ENCODE measurements around the gene ZNF654. TPM values are rescaled to one million over a fixed set of nuclear protein-coding genes. Genes with fewer than 3 reads are reported as not detected.

The ZNF654 gene
- total and polyA plus RNA-seq, 9 of the 15 experiments (the other 6 are each of a cell fraction or from before 2014, with no cell fraction given): 2.4 to 8.6 (median 5.1) TPM

- FAIRE-seq: no peak
- H3K9me1 ChIP-seq (ENCODE audit: control insufficient read depth, insufficient read depth, low read length): no peaks in the 10 kb centered on the region
- no peak overlapping the region for H3K4me2 ChIP-seq (ENCODE audit: insufficient read depth, low read length)
- no peak overlapping the region for H3K27ac ChIP-seq (ENCODE audit: extremely low read depth, low read depth, low read length)
- TF ChIP-seq JUN (IDR thresholded peaks at IDR 0.05; ENCODE audit: borderline replicate concordance, low read depth, low read length) (no peak), JUN (CRISPR knock-in tag; IDR thresholded peaks at IDR 0.05; ENCODE audit: borderline replicate concordance) (no peak), ETV6 (IDR thresholded peaks at IDR 0.05; ENCODE audit: borderline replicate concordance in 1 of 2, low read depth in 2 of 2, low read length in 1 of 2) (no peak), ETV6 (CRISPR knock-in tag; IDR thresholded peaks at IDR 0.05; ENCODE audit: borderline replicate concordance) (no peak), BRCA1 (IDR thresholded peaks at IDR 0.05) (no peak), BRCA1 (CRISPR knock-in tag; IDR thresholded peaks at IDR 0.05) (no peak), SAP30 (IDR thresholded peaks at IDR 0.05; ENCODE audit: borderline replicate concordance, insufficient read depth, low read depth, low read length, poor library complexity, severe bottlenecking) (no peak), TFAM (CRISPR knock-in tag; conservative IDR thresholded peaks at IDR 0.05) (no peak), GABPB1 (CRISPR knock-in tag; IDR thresholded peaks at IDR 0.05) (no peak), GTF3C2 (IDR thresholded peaks at IDR 0.05; ENCODE audit: borderline replicate concordance, extremely low read depth, insufficient read length) (no peak), ZSCAN32 (CRISPR knock-in tag; IDR thresholded peaks at IDR 0.05) (no peak)
- TF ChIP-seq, protein P1, sequence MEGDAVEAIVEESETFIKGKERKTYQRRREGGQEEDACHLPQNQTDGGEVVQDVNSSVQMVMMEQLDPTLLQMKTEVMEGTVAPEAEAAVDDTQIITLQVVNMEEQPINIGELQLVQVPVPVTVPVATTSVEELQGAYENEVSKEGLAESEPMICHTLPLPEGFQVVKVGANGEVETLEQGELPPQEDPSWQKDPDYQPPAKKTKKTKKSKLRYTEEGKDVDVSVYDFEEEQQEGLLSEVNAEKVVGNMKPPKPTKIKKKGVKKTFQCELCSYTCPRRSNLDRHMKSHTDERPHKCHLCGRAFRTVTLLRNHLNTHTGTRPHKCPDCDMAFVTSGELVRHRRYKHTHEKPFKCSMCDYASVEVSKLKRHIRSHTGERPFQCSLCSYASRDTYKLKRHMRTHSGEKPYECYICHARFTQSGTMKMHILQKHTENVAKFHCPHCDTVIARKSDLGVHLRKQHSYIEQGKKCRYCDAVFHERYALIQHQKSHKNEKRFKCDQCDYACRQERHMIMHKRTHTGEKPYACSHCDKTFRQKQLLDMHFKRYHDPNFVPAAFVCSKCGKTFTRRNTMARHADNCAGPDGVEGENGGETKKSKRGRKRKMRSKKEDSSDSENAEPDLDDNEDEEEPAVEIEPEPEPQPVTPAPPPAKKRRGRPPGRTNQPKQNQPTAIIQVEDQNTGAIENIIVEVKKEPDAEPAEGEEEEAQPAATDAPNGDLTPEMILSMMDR (IDR thresholded peaks at IDR 0.05 in 2 of 3, conservative IDR thresholded peaks at IDR 0.05 in 1 of 3; ENCODE audit: insufficient read depth in 2 of 3, low read depth in 1 of 3, low read length in 3 of 3): no peak
- TF ChIP-seq, protein P2, sequence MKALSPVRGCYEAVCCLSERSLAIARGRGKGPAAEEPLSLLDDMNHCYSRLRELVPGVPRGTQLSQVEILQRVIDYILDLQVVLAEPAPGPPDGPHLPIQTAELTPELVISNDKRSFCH (CRISPR knock-in tag; IDR thresholded peaks at IDR 0.05): no peak
- TF ChIP-seq, protein P2 (tag; IDR thresholded peaks at IDR 0.05): no peak
- no peak overlapping the region for H2AFZ ChIP-seq (ENCODE audit: low read depth, low read length)
- H3K9me3 ChIP-seq (replicated peaks; ENCODE audit: control insufficient read depth, insufficient read depth, low read depth, low read length): no peaks in the 10 kb centered on the region
- H3K9ac ChIP-seq (ENCODE audit: insufficient read depth in 1 of 2, low read depth in 2 of 2, low read length in 2 of 2): no peak overlapping the region
- no TSS peak for BruUV-seq (replicated peaks)
- no peaks in the 10 kb centered on the region for H4K20me1 ChIP-seq (replicated peaks; ENCODE audit: control insufficient read depth, insufficient read depth, low read length)
- intact Hi-C loops (cut with micrococcal nuclease) (no loop called here), in situ Hi-C loops (cut with MboI) (loop anchor here (25.0 kb wide), 1 partner anchor 707 kb away; no protein-coding TSS in a partner anchor)
- ChIA-PET CTCF (ENCODE audit: low intra/inter-chr PET ratio) (no interaction called here), POLR2A (no interaction called here)
- no peaks in the 10 kb centered on the region for H3K36me3 ChIP-seq (ENCODE audit: control insufficient read depth, insufficient read depth, low read length)
- no peaks in the 10 kb centered on the region for H3K27me3 ChIP-seq (ENCODE audit: control insufficient read depth in 2 of 2, insufficient read depth in 2 of 2, low read length in 2 of 2)
- no peaks in the 10 kb centered on the region for H3K79me2 ChIP-seq (ENCODE audit: control insufficient read depth, insufficient read depth, low read length)
- 35% methylated on average over 2 of the region's 2 CpGs for WGBS (ENCODE audit: insufficient coverage, low coverage, missing lambda C conversion rate)
- no peak overlapping the region for H3K4me3 ChIP-seq
- DNase-seq (ENCODE audit: extremely low read depth in 1 of 4, low spot score in 3 of 4): no peak
- no peak for ATAC-seq
- H3K4me1 ChIP-seq (replicated peaks in 1 of 2; ENCODE audit: control insufficient read depth in 2 of 2, insufficient read depth in 2 of 2, low read length in 2 of 2): no peaks in the 10 kb centered on the region
Observed at GRCh38 chr3:88019024-88019423, 40.0 kb upstream of the ZNF654 start.

Data from K562 (cell line).